Measurements from ENCODE around the gene NMU. TPM values are rescaled to one million over a fixed set of nuclear protein-coding genes. Genes with fewer than 3 reads are reported as not detected.

NMU gene
- total and polyA plus RNA-seq, 2 of the 4 experiments (the other 2 are of a cell fraction): not detected

- H4K20me1 ChIP-seq (ENCODE audit: insufficient read depth, low read length): no peaks in the 10 kb centered on the region
- H4K8ac ChIP-seq (ENCODE audit: low read depth in 2 of 2, low read length in 2 of 2): no peak overlapping the region
- TF ChIP-seq NFE2L2 (IDR thresholded peaks at IDR 0.05; ENCODE audit: low read depth, low read length): no peak
- TF ChIP-seq, protein P1, sequence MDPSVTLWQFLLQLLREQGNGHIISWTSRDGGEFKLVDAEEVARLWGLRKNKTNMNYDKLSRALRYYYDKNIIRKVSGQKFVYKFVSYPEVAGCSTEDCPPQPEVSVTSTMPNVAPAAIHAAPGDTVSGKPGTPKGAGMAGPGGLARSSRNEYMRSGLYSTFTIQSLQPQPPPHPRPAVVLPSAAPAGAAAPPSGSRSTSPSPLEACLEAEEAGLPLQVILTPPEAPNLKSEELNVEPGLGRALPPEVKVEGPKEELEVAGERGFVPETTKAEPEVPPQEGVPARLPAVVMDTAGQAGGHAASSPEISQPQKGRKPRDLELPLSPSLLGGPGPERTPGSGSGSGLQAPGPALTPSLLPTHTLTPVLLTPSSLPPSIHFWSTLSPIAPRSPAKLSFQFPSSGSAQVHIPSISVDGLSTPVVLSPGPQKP (IDR thresholded peaks at IDR 0.05; ENCODE audit: borderline replicate concordance, low read depth, low read length): no peak
- no TSS peak for BruUV-seq (replicated peaks)
- no peak overlapping the region for H3K56ac ChIP-seq (ENCODE audit: extremely low read depth, insufficient read depth, low read length)
- H2BK120ac ChIP-seq (ENCODE audit: low read depth, low read length): no peak overlapping the region
- no peak overlapping the region for H2AK5ac ChIP-seq (ENCODE audit: low read depth, low read length)
- H3K18ac ChIP-seq (ENCODE audit: low read depth, low read length): no peak overlapping the region
- H3K4me1 ChIP-seq (ENCODE audit: control insufficient read depth, insufficient read depth, low read length): no peaks in the 10 kb centered on the region
- in situ Hi-C loops (cut with MboI; ENCODE audit: low sequenced_read_pairs) (loop anchor here (25.0 kb wide), 1 partner anchor 550 kb away; no protein-coding TSS in a partner anchor), dilution Hi-C loops (cut with HindIII; ENCODE audit: low sequenced_read_pairs, unreplicated experiment) (no loop called here), intact Hi-C loops (cut with micrococcal nuclease) (no loop called here)
- H2AK9ac ChIP-seq (replicated peaks; ENCODE audit: low read depth, low read length, poor library complexity): no peak overlapping the region
- no peak overlapping the region for H2BK20ac ChIP-seq (ENCODE audit: low read depth, low read length)
- H3K36me3 ChIP-seq (ENCODE audit: control insufficient read depth, insufficient read depth, low read length): no peaks in the 10 kb centered on the region
- no peak overlapping the region for H3K23ac ChIP-seq (ENCODE audit: low read depth, low read length)
- H3K4me3 ChIP-seq (ENCODE audit: insufficient read depth, low read depth, low read length): no peak overlapping the region
- no peak overlapping the region for H3K4me2 ChIP-seq (ENCODE audit: low read depth, low read length)
- no peak overlapping the region for H2BK15ac ChIP-seq (ENCODE audit: low read depth, low read length)
- H3K27me3 ChIP-seq (ENCODE audit: control insufficient read depth, insufficient read depth, low read length): peaks cover 9% of the 10 kb centered on the region
- no peak overlapping the region for H4K5ac ChIP-seq (ENCODE audit: low read depth, low read length)
- H2AFZ ChIP-seq (replicated peaks; ENCODE audit: low read length, poor library complexity): no peak overlapping the region
- no peaks in the 10 kb centered on the region for H3K9me1 ChIP-seq (ENCODE audit: insufficient read depth, low read length)
- no CpG with 5 or more reads among the region's 1 CpG for WGBS, 2 experiments (ENCODE audit: extremely low coverage in 2 of 2, insufficient read length in 1 of 2)
- DNase-seq (no peak), ATAC-seq (ENCODE audit: low read depth) (no peak)
- no peak overlapping the region for H3K14ac ChIP-seq (replicated peaks; ENCODE audit: low read depth, low read length)
- H3K9ac ChIP-seq (ENCODE audit: low read depth, low read length): no peak overlapping the region
- no peak overlapping the region for H2BK5ac ChIP-seq (ENCODE audit: low read depth, low read length, poor library complexity, severe bottlenecking)
- H3K27ac ChIP-seq (ENCODE audit: insufficient read depth, low read length): no peak overlapping the region
- H4K91ac ChIP-seq (ENCODE audit: insufficient read depth, low read depth, low read length): no peak overlapping the region
- no peak overlapping the region for H3K4ac ChIP-seq (ENCODE audit: low read depth, low read length)
- no peaks in the 10 kb centered on the region for H3K79me1 ChIP-seq (ENCODE audit: low read depth in 1 of 2, low read length in 2 of 2)
- CTCF ChIA-PET: interaction anchor here (0.6 kb wide), 1 partner anchor 13 kb away, joined by 3 read pairs; no protein-coding TSS in a partner anchor
- POLR2A ChIA-PET (ENCODE audit: unreplicated experiment): no interaction called here
- no peaks in the 10 kb centered on the region for H3K9me3 ChIP-seq (ENCODE audit: control insufficient read depth, insufficient read depth, low read length)
Observed at GRCh38 chr4:55561889-55562288, 74.2 kb downstream of the NMU start.
